ENCODE results near the gene SLC39A9. TPM values are rescaled to one million over a fixed set of nuclear protein-coding genes. Genes with fewer than 3 reads are reported as not detected.

Gene SLC39A9
- total and polyA plus RNA-seq, 2 of the 13 experiments (the other 11 are each of a cell fraction or from before 2014, with no cell fraction given) = 46.6 to 69.5 TPM

DNA sequence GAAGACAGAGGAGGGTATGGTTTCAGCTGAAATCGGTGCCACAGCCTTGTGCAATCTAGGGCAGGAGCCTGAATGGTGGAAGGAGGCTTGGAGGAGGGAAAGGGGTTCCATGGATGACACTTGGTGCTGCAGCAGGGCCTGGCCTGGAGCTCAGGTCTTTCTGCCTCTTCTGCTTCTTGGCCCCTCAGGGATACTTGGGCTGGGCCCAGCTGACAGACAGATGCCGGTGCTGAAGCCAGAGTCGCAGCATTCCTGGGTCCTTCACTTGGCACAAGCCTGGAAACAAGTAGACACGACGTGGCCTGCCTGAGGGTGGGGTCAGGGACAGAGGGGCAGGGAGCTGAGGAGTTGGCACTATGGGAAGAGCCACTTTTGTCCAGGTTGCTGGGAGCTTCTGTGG is 81.6 kb downstream of the SLC39A9 start:
- intact Hi-C loops (cut with micrococcal nuclease; ENCODE audit: unreplicated experiment) (no loop called here), in situ Hi-C loops (cut with HindIII; ENCODE audit: extremely low pct_ligation_motif_present, low pct_unique_long_range_greater_than_20kb) (no loop called here)
- Histone ChIP-seq H3K36me3 (replicated peaks in 1 of 2; ENCODE audit: control insufficient read depth in 1 of 2, insufficient read depth in 2 of 2, low read length in 2 of 2) (no peaks in the 10 kb centered on the region), H3K27me3 (ENCODE audit: control insufficient read depth in 1 of 2, insufficient read depth in 2 of 2, low read length in 2 of 2) (peaks cover 15 to 33% of the 10 kb centered on the region in 2 experiments), H3K9ac (ENCODE audit: insufficient read depth, low read depth, low read length) (no peak overlapping the region), H2AFZ (ENCODE audit: low read length) (no peak overlapping the region), H3K4me1 (ENCODE audit: insufficient read depth, low read length) (peaks cover 12% of the 10 kb centered on the region; the same call in 1 of the 2 replicates), H3K79me2 (ENCODE audit: insufficient read depth, low read length) (no peaks in the 10 kb centered on the region), H3K4me3 (replicated peaks in 1 of 3; ENCODE audit: insufficient read depth in 1 of 3, low read depth in 2 of 3, low read length in 3 of 3) (no peak overlapping the region), H3K4me2 (ENCODE audit: low read depth, low read length) (no peak overlapping the region), H3K27ac (ENCODE audit: extremely low read length, insufficient read depth, low read length) (no peak overlapping the region), H4K20me1 (ENCODE audit: insufficient read depth, low read length) (no peaks in the 10 kb centered on the region), H3K9me3 (ENCODE audit: low read length) (no peaks in the 10 kb centered on the region)
- no peak for DNase-seq (ENCODE audit: low spot score)
- no peak for ATAC-seq
- CTCF ChIA-PET (ENCODE audit: low intra/inter-chr PET ratio, low total read pairs) = no interaction called here
- no TSS peak for BruUV-seq (replicated peaks)
- no peak for FAIRE-seq
- POLR2A ChIA-PET = no interaction called here
- WGBS (ENCODE audit: low lambda C conversion rate) = 18% methylated on average over 1 of the region's 5 CpGs
- TF ChIP-seq, protein P1, sequence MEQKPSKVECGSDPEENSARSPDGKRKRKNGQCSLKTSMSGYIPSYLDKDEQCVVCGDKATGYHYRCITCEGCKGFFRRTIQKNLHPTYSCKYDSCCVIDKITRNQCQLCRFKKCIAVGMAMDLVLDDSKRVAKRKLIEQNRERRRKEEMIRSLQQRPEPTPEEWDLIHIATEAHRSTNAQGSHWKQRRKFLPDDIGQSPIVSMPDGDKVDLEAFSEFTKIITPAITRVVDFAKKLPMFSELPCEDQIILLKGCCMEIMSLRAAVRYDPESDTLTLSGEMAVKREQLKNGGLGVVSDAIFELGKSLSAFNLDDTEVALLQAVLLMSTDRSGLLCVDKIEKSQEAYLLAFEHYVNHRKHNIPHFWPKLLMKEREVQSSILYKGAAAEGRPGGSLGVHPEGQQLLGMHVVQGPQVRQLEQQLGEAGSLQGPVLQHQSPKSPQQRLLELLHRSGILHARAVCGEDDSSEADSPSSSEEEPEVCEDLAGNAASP (CRISPR knock-in tag; IDR thresholded peaks at IDR 0.05; ENCODE audit: borderline replicate concordance) = no peak
- no peak for TF ChIP-seq HNRNPK (IDR thresholded peaks at IDR 0.05; ENCODE audit: low read depth, low read length, poor library complexity, severe bottlenecking)
- TF ChIP-seq THAP11 (CRISPR knock-in tag; IDR thresholded peaks at IDR 0.05) = no peak
- TF ChIP-seq ZNF441 (CRISPR knock-in tag; IDR thresholded peaks at IDR 0.05; ENCODE audit: borderline replicate concordance) = no peak
- TF ChIP-seq TP53 (CRISPR knock-in tag; conservative IDR thresholded peaks at IDR 0.05) = no peak
- no peak for TF ChIP-seq MED8 (CRISPR knock-in tag; IDR thresholded peaks at IDR 0.05; ENCODE audit: insufficient replicate concordance)
- no peak for TF ChIP-seq RBM22 (optimal IDR thresholded peaks at IDR 0.05; ENCODE audit: low read length)
- TF ChIP-seq, protein P2, sequence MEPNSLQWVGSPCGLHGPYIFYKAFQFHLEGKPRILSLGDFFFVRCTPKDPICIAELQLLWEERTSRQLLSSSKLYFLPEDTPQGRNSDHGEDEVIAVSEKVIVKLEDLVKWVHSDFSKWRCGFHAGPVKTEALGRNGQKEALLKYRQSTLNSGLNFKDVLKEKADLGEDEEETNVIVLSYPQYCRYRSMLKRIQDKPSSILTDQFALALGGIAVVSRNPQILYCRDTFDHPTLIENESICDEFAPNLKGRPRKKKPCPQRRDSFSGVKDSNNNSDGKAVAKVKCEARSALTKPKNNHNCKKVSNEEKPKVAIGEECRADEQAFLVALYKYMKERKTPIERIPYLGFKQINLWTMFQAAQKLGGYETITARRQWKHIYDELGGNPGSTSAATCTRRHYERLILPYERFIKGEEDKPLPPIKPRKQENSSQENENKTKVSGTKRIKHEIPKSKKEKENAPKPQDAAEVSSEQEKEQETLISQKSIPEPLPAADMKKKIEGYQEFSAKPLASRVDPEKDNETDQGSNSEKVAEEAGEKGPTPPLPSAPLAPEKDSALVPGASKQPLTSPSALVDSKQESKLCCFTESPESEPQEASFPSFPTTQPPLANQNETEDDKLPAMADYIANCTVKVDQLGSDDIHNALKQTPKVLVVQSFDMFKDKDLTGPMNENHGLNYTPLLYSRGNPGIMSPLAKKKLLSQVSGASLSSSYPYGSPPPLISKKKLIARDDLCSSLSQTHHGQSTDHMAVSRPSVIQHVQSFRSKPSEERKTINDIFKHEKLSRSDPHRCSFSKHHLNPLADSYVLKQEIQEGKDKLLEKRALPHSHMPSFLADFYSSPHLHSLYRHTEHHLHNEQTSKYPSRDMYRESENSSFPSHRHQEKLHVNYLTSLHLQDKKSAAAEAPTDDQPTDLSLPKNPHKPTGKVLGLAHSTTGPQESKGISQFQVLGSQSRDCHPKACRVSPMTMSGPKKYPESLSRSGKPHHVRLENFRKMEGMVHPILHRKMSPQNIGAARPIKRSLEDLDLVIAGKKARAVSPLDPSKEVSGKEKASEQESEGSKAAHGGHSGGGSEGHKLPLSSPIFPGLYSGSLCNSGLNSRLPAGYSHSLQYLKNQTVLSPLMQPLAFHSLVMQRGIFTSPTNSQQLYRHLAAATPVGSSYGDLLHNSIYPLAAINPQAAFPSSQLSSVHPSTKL (CRISPR knock-in tag; IDR thresholded peaks at IDR 0.05) = no peak
- no peak for TF ChIP-seq RXRB (CRISPR knock-in tag; IDR thresholded peaks at IDR 0.05; ENCODE audit: borderline replicate concordance)
- TF ChIP-seq ZNF776 (CRISPR knock-in tag; IDR thresholded peaks at IDR 0.05) = no peak
- TF ChIP-seq, protein P3, sequence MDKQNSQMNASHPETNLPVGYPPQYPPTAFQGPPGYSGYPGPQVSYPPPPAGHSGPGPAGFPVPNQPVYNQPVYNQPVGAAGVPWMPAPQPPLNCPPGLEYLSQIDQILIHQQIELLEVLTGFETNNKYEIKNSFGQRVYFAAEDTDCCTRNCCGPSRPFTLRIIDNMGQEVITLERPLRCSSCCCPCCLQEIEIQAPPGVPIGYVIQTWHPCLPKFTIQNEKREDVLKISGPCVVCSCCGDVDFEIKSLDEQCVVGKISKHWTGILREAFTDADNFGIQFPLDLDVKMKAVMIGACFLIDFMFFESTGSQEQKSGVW (CRISPR knock-in tag; IDR thresholded peaks at IDR 0.05; ENCODE audit: borderline replicate concordance) = no peak
- TF ChIP-seq RBM39 (IDR thresholded peaks at IDR 0.05; ENCODE audit: low read depth, low read length, poor library complexity, severe bottlenecking) = no peak
- TF ChIP-seq MYC (CRISPR knock-in tag; IDR thresholded peaks at IDR 0.05; ENCODE audit: borderline replicate concordance) = no peak
- TF ChIP-seq NFIC (IDR thresholded peaks at IDR 0.05; ENCODE audit: low read length) = no peak
- TF ChIP-seq YEATS4 (CRISPR knock-in tag; IDR thresholded peaks at IDR 0.05; ENCODE audit: borderline replicate concordance) = no peak
- no peak for TF ChIP-seq FOXP1 (IDR thresholded peaks at IDR 0.05)
- no peak for TF ChIP-seq FOXP1 (CRISPR knock-in tag; IDR thresholded peaks at IDR 0.05)
- TF ChIP-seq, protein P4, sequence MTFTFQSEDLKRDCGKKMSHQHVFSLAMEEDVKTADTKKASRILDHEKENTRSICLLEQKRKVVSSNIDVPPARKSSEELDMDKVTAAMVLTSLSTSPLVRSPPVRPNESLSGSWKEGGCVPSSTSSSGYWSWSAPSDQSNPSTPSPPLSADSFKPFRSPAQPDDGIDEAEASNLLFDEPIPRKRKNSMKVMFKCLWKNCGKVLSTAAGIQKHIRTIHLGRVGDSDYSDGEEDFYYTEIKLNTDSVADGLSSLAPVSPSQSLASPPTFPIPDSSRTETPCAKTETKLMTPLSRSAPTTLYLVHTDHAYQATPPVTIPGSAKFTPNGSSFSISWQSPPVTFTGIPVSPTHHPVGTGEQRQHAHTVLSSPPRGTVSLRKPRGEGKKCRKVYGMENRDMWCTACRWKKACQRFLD (CRISPR knock-in tag; IDR thresholded peaks at IDR 0.05; ENCODE audit: borderline replicate concordance) = no peak
- no peak for TF ChIP-seq ZNF878 (CRISPR knock-in tag; IDR thresholded peaks at IDR 0.05)
- no peak for TF ChIP-seq GATAD2A (CRISPR knock-in tag; IDR thresholded peaks at IDR 0.05)

Measured in HepG2 (cell line).